ENCODE data around the gene TUT7. TPM values are rescaled to one million over a fixed set of nuclear protein-coding genes. Genes with fewer than 3 reads are reported as not detected.

TUT7 gene
- total RNA-seq, 1 experiment from 2014 or later = 17.2 TPM

DNA sequence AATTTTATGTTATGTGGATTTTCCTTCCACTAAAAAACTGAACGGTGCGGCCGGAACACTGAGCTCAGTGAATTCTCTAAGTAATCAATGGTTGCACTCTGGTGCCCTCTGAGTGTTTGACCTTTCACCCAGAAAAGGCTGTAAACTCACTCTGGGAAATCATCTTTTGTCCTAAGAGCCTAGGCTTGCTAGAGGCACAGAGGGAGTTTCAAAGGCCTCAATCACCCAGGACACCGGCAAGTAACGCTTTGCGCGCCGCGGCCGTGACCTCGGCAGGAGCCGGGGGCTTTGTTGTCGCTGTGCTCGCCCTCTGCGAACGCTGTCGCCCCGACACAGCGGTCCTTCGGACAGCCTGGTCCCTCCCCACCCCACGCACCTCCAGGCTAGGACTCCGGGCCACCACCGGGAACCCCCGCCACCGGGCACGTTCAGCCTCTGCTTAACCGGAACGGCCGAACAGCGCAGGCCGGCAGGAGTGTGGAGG, 72.6 kb downstream of the TUT7 start:
- Mint-ChIP-seq H3K4me1 (ENCODE audit: low read depth, unreplicated experiment) (peaks cover 10% of the 10 kb centered on the region), H3K9me3 (ENCODE audit: unreplicated experiment) (no peaks in the 10 kb centered on the region), H3K36me3 (ENCODE audit: insufficient read depth, unreplicated experiment) (peaks cover 14% of the 10 kb centered on the region), H3K27me3 (ENCODE audit: insufficient read depth, unreplicated experiment) (no peaks in the 10 kb centered on the region), H3K27ac (ENCODE audit: unreplicated experiment) (peak overlapping the region; percentile 91), H3K4me3 (ENCODE audit: unreplicated experiment) (peak overlapping the region; percentile 76)
- ChIA-PET POLR2A (no interaction called here), CTCF (interaction anchor here (1.4 kb wide), 1 partner anchor 79 kb away, joined by 6 read pairs; no protein-coding TSS in a partner anchor)
- intact Hi-C loops (cut with micrococcal nuclease; ENCODE audit: unreplicated experiment) = loop anchor here (5.0 kb wide), 1 partner anchor 139 kb away; no protein-coding TSS in a partner anchor
- no TSS peak for BruUV-seq (replicated peaks)
- no peaks in the 10 kb centered on the region for H3K9me3 ChIP-seq
- no peaks in the 10 kb centered on the region; the same call in 1 of the 2 replicates for H3K36me3 ChIP-seq (ENCODE audit: control insufficient read depth, insufficient read depth, low read length)
- DNase-seq = no peak
- peak overlapping the region; percentile 84 for H3K4me3 ChIP-seq (ENCODE audit: low read depth, low read length)
- TF ChIP-seq, protein P1, sequence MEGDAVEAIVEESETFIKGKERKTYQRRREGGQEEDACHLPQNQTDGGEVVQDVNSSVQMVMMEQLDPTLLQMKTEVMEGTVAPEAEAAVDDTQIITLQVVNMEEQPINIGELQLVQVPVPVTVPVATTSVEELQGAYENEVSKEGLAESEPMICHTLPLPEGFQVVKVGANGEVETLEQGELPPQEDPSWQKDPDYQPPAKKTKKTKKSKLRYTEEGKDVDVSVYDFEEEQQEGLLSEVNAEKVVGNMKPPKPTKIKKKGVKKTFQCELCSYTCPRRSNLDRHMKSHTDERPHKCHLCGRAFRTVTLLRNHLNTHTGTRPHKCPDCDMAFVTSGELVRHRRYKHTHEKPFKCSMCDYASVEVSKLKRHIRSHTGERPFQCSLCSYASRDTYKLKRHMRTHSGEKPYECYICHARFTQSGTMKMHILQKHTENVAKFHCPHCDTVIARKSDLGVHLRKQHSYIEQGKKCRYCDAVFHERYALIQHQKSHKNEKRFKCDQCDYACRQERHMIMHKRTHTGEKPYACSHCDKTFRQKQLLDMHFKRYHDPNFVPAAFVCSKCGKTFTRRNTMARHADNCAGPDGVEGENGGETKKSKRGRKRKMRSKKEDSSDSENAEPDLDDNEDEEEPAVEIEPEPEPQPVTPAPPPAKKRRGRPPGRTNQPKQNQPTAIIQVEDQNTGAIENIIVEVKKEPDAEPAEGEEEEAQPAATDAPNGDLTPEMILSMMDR (IDR thresholded peaks at IDR 0.05; ENCODE audit: insufficient read depth in 1 of 2, low read depth in 1 of 2, low read length in 1 of 2, severe bottlenecking in 1 of 2, unreplicated experiment in 1 of 2) = no peak
- H3K4me1 ChIP-seq = peaks cover 3% of the 10 kb centered on the region; the same call in 1 of the 2 replicates
- no peaks in the 10 kb centered on the region for H3K27me3 ChIP-seq (replicated peaks; ENCODE audit: control insufficient read depth, insufficient read depth, low read length)

DNA sequence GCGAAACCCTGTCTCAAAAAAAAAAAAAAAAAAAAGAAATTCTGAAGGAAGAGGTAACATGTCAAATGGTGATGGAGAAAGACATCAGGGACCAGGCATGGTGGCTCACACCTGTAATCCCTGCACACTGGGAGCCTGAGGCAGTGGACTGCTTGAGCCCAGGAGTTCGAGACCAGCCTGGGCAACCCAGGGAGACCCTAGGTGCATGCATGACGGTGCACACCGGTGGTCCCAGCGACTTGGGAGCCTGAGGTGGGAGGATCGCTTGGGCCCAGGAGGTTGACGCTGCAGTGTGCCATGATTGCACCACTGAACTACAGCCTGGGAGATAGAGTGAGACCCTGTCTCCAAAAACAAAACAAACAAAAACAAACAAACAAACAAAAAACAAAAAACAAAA, 73.6 kb downstream of the TUT7 start:
- Histone ChIP-seq H3K27me3 (replicated peaks; ENCODE audit: control insufficient read depth, insufficient read depth, low read length) (no peaks in the 10 kb centered on the region), H3K36me3 (ENCODE audit: control insufficient read depth, insufficient read depth, low read length) (no peaks in the 10 kb centered on the region; the same call in 1 of the 2 replicates), H3K9me3 (no peaks in the 10 kb centered on the region), H3K4me3 (ENCODE audit: low read depth, low read length) (no peak overlapping the region), H3K4me1 (peaks cover 3% of the 10 kb centered on the region; the same call in 1 of the 2 replicates)
- TF ChIP-seq, protein P1 (IDR thresholded peaks at IDR 0.05; ENCODE audit: insufficient read depth in 1 of 2, low read depth in 1 of 2, low read length in 1 of 2, severe bottlenecking in 1 of 2, unreplicated experiment in 1 of 2) = no peak
- Mint-ChIP-seq H3K4me3 (ENCODE audit: unreplicated experiment) (peak overlapping the region; percentile 76), H3K9me3 (ENCODE audit: unreplicated experiment) (no peaks in the 10 kb centered on the region), H3K27ac (ENCODE audit: unreplicated experiment) (no peak overlapping the region), H3K4me1 (ENCODE audit: low read depth, unreplicated experiment) (peaks cover 10% of the 10 kb centered on the region), H3K36me3 (ENCODE audit: insufficient read depth, unreplicated experiment) (peaks cover 10% of the 10 kb centered on the region), H3K27me3 (ENCODE audit: insufficient read depth, unreplicated experiment) (no peaks in the 10 kb centered on the region)
- intact Hi-C loops (cut with micrococcal nuclease; ENCODE audit: unreplicated experiment) = loop anchor here (5.0 kb wide), 1 partner anchor 138 kb away; no protein-coding TSS in a partner anchor
- POLR2A ChIA-PET = no interaction called here
- DNase-seq = no peak
- BruUV-seq (replicated peaks) = no TSS peak
- CTCF ChIA-PET = no interaction called here

DNA sequence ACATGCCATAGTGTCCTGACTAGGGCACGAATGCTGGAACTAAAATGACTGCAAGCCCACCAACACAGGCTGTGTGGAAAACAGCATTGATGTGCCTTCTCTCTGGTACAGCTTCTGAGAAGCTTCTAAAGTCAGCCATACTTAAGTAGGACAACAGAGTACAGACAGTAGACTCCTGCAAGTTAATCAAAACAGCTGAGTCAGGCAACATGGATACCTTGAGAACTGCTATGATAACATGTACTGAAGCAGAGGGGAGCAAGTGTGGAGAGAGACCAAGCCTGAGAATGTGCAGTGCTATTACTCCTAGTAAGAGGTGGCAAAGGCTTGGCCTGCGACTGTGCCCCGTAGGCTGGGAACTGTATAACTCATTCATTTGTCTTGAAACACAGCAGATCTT, 74.4 kb downstream of the TUT7 start:
- POLR2A ChIA-PET = no interaction called here

More for the DNA sequence above, 74.4 kb downstream of the TUT7 start:
- Histone ChIP-seq H3K27me3 (replicated peaks; ENCODE audit: control insufficient read depth, insufficient read depth, low read length) (no peaks in the 10 kb centered on the region), H3K36me3 (ENCODE audit: control insufficient read depth, insufficient read depth, low read length) (no peaks in the 10 kb centered on the region; the same call in 1 of the 2 replicates), H3K4me1 (peaks cover 3% of the 10 kb centered on the region; the same call in 1 of the 2 replicates), H3K9me3 (no peaks in the 10 kb centered on the region), H3K4me3 (ENCODE audit: low read depth, low read length) (no peak overlapping the region)
- TF ChIP-seq, protein P1 (IDR thresholded peaks at IDR 0.05; ENCODE audit: insufficient read depth in 1 of 2, low read depth in 1 of 2, low read length in 1 of 2, severe bottlenecking in 1 of 2, unreplicated experiment in 1 of 2) = no peak
- no TSS peak for BruUV-seq (replicated peaks)
- no peak for DNase-seq
- intact Hi-C loops (cut with micrococcal nuclease; ENCODE audit: unreplicated experiment) = loop anchor here (5.0 kb wide), 1 partner anchor 138 kb away; no protein-coding TSS in a partner anchor
- Mint-ChIP-seq H3K9me3 (ENCODE audit: unreplicated experiment) (no peaks in the 10 kb centered on the region), H3K4me1 (ENCODE audit: low read depth, unreplicated experiment) (peaks cover 10% of the 10 kb centered on the region), H3K4me3 (ENCODE audit: unreplicated experiment) (peak overlapping the region; percentile 62), H3K27me3 (ENCODE audit: insufficient read depth, unreplicated experiment) (no peaks in the 10 kb centered on the region), H3K27ac (ENCODE audit: unreplicated experiment) (no peak overlapping the region), H3K36me3 (ENCODE audit: insufficient read depth, unreplicated experiment) (peaks cover 10% of the 10 kb centered on the region)
- CTCF ChIA-PET = no interaction called here

Data from Caco-2 (cell line).